ENCODE data around the gene TPCN2.

- TF ChIP-seq, protein P1, sequence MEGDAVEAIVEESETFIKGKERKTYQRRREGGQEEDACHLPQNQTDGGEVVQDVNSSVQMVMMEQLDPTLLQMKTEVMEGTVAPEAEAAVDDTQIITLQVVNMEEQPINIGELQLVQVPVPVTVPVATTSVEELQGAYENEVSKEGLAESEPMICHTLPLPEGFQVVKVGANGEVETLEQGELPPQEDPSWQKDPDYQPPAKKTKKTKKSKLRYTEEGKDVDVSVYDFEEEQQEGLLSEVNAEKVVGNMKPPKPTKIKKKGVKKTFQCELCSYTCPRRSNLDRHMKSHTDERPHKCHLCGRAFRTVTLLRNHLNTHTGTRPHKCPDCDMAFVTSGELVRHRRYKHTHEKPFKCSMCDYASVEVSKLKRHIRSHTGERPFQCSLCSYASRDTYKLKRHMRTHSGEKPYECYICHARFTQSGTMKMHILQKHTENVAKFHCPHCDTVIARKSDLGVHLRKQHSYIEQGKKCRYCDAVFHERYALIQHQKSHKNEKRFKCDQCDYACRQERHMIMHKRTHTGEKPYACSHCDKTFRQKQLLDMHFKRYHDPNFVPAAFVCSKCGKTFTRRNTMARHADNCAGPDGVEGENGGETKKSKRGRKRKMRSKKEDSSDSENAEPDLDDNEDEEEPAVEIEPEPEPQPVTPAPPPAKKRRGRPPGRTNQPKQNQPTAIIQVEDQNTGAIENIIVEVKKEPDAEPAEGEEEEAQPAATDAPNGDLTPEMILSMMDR (IDR thresholded peaks at IDR 0.05; ENCODE audit: low read depth, low read length) = no peak
- no peak for TF ChIP-seq POLR2A (IDR thresholded peaks at IDR 0.05; ENCODE audit: extremely low read depth, insufficient read length)
- no peak for TF ChIP-seq MAX (IDR thresholded peaks at IDR 0.05; ENCODE audit: low read depth, low read length)
- no peak for TF ChIP-seq MYC (IDR thresholded peaks at IDR 0.05; ENCODE audit: low read depth, low read length)
Observed at GRCh38 chr11:69094915-69095290, 46.2 kb downstream of the TPCN2 start.
